UCSD-AML1 (cell line): ENCODE results near the gene SPSB4.

ENCODE experiments used
- DNase-seq: peaks from one replicate; lab custom pipeline; 2025; ENCODE audit not compliant: unreplicated experiment; lab: John Stamatoyannopoulos, UW

Gene SPSB4

DNA sequence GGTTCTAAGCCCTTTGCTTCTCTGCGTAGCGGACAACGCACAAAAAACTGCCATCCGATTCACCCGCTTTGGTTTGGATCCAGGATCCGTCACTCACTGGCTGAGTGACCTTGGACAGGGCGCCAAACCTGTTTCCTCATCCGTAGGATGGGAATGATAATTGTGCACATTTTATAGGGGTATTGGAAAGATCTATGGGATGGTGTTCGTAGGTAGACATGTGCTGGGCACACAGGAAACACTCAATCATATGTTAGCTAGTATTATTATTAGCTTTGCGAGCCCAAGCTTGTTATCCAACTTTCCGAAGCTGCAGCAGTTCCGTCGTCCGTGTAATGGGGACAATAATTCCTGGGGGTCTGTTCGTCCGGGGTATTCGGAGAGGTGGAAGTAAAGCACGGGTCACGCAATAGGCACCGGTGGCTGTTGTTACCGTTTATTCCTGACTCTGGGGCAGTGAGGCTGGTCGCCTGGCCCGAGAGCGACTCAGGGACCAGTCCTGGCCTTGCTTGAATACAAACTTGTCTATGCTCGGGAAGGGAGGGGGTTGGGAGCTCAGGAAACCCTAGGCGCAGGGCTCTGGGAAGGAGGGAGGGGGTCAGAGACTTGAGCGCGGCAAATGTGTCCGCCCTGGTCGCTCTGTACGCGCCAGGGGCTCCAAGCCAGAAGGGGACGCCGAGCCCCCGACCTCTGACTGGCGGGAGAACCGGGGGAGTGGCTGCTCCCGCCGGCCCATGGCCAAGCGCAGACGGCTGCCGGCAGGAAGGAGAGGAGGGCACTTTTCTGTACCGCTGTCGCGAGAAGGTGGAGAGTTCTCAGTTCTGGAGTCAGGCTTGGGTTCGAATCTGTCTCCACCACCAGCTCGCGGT, 1.3 kb downstream of the SPSB4 start:
- peak; percentile 71 for DNase-seq

DNA sequence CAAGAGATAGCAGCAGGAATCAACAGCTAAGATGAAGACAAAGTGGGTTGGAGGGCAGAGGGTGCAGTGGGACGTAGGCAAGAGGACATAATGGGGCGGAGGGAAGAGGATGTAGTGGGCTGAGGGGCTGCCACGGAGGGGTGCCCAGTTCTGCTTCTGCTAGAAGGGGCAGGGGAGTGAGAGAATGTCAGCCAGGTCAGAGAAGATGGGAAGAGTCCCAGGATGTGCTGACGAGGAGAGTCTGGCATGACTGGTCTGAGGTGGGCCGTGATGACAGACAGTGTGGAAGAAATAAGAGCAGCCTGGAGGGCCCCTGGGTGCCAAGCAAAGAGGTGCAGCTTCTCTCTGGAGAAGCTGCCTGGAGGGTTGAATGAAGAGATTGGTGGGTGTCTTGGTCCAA, 4.0 kb downstream of the SPSB4 start:
- no peak for DNase-seq

DNA sequence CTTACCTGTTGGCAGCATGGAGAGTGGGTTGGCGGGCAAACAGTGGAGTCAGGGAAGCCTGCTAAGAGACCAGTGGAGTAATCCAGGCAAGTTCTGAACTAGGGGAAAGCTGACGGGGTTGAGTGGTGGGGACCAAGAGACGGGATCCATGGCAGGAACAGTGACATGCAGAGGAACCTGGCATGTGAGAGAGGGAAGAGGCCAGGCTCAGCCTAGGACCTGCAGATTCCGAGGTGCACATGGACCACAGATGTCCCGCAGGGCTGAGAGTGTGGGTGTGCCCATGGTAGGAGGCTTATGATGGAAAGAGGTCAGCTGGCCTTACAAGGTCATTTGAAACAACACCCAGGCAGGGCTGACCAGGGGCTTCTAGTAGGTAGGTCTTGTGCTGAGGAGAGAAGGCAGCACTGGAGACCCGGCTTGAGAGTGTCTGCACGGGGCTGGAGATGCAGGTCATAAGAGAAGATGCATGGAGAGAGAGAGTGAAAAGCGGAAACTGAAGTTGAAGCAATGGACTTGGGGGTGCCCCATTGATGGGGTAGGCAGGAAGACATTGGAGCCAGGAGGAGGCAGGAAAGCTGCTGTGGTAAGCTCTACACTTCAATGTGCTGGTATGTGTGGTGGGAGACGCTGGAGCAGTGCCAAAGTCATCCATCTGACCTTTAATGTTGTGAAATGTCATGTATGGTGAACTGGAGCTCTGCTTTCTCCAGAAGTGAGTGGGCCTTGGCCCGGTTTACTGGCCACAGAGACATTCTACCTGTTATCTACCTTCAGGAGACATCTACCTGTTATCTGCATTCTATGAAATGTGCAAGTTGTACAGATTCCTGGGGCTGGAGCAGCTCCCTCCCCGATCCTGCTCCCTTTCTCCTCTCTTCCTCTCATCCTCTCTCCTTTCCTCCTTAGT, 4.6 kb downstream of the SPSB4 start:
- DNase-seq = no peak

DNA sequence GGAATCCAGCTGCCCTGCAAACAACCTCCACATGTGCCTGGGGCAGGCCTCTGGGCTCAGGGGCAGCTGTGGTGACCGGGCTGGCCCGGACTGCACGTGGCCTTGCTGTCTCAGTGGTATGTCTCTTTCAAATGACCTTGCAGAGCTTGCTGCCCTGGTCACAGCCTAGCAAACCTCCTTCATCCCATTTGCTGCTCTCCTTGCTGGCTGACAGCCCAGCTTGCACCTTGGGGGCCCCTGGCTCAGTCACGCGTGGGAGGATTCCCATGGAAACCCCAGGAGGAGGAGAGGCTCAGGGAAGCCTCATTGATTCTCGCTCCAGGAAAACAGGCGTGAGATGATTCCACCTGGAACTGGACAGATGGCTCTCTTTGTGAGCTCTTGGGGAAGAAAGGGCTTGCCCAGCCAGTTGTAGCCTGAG, 5.6 kb downstream of the SPSB4 start:
- no peak for DNase-seq

DNA sequence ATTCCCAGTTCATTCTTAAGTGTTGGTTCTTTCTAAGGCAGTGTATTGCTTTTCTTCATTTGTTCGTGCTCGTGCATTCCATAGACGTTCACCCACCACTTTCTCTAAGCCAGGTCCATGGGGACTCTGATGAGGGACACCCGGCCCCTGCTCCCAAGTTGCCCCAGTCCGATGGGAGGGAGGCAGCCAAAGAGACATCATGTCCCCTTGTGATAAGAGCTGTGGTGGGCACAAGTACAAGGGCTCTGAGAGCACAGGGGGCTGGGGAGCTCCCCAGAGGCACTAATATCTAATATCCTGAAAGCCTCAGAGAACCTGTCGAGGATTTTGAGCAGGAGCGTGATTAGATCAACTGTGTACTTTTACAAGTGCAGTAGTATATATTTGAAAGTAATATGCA, 6.3 kb downstream of the SPSB4 start:
- no peak for DNase-seq

DNA sequence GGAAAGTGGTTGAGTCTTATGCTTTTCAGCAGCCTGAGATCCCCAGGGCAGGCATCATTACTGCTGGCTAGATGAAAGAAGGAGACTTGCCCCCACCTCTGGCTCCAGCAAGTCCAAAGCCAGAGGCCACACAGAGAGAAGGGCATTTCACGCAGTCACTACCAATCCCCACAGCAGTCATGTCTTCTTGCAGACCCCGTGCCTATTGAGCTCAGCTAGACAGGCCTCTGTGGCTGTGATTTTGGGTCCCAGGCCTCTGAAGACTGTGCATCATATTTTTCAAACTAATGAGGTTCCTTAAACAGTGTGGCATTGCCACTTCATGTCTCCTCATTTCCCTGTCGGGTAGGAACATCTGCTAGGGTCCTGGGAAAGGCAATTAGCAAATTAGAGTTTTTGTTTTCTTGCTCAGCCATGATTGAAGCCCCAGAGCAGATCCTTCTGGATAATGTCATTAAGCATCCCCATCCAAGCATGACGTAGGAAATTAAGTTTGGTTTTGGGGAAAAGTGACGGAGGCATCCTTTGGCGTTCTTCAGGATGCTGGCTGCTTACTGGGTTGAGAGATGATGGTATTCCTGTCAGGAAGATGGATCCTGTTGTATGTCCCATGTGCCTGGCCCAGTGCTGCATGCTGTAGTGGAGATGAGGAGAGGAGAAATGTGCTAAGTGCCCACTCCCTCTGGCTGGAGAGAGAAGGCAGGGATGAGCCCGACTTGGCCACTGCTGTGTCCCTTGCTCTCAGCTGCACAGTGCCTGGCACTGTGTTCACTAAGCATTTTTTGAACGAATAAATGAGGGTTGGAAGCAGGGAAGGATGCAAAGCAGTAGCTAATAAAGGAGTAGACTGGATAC, 7.0 kb downstream of the SPSB4 start:
- DNase-seq = no peak

DNA sequence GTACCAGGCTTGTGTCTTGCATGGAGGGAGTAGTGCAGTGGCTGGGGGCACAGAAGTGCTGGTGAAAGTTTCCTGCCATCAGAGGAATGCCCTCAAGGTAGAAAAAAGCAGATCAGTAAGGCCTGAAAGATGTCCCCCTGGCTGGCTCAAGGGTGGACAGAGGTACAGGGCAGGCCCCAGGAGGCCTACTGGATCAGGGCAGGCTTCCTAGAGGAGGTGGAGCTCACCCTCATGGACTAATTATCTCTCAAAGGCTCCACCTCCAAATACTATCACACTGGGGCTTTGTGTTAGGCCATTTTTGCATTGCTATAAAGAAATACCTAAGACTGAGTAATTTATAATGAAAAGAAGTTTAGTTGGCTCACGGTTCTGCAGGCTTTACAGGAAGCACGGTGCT, 7.8 kb downstream of the SPSB4 start:
- no peak for DNase-seq

DNA sequence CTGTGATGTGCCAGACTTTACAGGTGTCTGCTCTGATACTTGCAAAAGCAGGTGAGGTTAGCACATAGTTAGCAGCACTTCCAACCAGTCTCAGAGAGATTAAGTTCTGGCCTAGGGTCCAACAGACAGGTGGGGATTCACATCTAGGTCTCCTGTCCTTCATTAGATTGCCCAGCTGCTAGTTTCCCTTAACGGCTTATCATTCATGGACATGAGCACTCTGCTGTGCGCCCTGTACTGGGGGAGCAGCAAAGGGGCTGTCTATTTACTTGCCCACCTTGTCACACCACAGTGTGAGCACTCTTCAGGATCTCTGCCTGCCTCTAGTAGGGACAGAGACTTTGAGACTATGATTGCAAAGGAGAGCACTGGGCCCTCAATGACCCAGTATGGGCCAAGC, 8.7 kb downstream of the SPSB4 start:
- no peak for DNase-seq

DNA sequence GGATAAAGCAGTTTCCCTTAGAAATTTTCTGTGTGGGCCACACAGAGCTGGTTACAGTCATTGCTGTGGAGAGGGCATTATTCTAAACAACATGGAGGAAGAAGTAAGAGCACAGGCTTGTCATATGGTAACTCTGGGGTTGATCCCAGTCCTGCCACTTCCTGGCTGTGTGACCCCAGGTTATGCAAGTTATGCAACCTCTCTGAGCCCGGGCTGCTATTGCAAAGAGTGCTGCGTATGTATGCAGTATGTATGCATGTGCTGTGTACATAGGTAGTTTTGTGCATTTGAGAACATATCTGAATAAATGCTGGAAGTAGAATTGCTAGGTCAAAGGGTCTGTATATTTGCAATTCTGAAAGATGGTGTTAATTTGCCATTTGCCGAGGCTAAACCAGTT, 9.2 kb downstream of the SPSB4 start:
- no peak for DNase-seq

DNA sequence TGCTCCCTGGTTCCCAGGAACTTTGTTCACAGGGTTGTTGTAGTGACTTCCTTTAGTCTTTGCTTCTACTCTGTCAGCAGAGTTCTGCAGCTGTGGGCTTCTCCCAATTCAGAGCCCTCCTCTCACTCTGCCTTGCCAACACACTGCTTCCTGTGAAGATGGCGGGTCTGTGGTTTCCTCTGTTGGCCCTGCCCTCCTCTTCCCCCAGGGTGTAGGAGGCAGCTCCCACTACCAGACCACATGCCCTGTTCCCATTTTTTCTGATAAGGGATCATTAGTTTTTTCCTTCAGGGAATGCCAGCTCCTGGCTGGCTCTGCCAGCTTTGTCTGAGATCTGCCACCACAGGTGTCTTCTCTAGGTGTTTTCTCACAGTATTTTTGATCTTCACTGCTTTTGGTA, 12.7 kb downstream of the SPSB4 start:
- DNase-seq = peak; percentile 74

DNA sequence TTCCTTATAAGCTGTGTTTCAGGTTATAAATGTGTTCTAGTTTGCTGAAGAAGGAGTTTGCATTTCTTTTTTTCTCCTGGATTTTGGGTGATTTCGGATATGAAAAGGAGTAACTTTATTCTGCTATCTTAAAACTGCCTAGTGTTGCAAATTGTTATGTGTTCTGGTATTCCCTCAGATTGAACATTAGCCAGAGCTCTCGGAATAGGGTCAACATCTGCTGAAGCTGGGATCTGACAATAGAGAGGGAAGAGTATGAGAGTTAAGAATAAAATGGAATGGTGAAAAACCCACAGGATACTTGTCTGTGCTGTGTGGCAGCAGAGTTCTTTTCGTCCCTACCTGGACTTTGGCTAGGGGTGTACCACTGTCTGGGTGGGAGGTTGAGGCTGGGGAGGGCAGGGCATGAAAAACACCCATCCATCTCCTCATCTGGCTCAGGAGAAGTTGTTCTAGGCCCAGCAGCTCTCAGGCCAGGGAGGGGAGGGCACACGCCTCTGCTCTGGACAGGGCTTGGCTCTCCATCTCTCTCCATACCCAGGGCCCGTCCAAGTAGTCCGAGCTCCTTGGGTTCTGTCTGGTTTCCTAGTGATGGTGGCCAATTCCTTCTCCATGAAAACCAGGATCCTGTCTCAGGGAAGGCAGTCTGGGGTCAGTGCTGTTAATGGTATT, 13.2 kb downstream of the SPSB4 start:
- no peak for DNase-seq

DNA sequence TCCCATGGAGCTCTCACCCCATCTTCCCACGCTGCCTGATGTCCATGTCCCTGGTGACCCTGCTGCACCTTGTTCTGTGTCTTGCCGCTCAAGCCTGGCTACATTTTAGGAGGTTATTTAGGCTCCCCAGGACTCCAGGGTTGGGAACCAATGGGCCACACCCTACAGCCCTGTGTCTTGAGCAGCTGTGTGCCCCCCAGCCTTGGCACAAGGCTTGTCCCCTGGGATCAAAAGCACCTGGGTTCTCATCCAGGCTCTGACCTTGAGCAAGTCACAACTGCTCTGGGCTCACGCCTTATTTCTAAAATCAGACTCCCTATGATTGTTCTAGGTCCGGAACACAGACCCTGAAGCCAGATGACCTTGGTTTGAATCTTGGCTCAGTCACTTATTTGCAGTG, 14.1 kb downstream of the SPSB4 start:
- DNase-seq = no peak

DNA sequence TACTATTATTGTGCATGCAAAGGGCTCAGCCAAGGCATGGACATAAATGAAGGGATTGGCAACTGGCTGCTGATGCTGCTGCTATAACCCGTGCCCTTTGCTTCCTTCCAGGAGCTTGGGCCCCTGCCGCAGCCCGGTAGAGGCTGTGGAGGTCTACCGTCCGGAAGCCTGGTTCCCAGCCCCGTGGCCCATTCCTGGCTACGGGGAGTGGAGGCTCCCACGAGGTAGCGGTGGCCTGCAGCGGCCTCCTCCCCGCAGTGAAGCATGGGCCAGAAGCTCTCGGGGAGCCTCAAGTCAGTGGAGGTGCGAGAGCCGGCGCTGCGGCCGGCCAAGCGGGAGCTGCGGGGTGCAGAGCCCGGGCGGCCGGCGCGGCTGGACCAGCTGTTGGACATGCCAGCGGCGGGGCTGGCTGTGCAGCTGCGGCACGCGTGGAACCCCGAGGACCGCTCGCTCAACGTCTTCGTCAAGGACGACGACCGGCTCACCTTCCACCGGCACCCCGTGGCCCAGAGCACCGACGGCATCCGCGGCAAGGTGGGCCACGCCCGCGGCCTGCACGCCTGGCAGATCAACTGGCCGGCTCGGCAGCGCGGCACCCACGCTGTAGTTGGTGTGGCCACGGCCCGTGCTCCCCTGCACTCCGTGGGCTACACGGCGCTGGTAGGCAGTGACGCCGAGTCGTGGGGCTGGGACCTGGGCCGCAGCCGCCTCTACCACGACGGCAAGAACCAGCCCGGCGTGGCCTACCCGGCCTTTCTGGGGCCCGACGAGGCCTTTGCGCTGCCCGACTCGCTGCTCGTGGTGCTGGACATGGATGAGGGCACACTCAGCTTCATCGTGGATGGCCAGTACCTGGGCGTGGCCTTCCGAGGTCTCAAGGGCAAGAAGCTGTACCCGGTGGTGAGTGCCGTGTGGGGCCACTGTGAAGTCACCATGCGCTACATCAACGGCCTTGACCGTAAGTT, 15.0 kb downstream of the SPSB4 start:
- DNase-seq = no peak

DNA sequence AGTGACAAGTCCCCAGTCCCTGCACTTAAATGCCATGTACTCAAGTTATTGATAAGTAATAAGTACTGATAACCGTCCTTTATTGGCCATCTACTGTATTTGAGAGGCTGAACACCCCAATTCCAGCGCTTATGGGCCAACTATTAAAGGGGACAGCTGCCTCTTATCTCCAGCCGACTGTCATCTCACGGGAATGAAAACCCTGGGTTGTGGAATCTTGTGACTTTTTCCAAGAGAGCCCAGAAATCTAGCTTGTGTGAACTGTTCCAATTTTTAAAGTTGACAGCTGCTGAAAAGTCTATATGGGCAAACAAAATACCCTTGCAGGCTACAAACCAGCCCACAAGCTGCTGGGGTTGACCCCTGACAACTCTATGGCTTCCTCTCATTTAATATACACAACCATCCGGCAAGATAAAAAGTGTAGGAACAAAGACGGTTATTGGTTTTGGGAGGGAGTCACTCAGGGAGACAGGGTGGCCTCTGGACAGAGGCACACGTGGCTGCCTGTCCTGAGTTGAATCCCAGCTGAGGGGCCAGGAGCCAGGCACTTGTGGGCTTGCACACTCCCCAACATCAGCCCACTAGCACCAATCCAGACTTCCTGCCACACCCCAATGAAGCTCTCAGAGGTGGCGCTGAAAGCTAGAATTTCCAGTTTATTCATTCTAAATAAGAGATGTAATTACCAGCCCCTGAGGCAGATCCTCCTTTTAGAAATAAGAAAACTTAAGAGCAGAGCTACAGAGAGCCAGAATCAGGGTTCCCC, 16.2 kb downstream of the SPSB4 start:
- DNase-seq = no peak

DNA sequence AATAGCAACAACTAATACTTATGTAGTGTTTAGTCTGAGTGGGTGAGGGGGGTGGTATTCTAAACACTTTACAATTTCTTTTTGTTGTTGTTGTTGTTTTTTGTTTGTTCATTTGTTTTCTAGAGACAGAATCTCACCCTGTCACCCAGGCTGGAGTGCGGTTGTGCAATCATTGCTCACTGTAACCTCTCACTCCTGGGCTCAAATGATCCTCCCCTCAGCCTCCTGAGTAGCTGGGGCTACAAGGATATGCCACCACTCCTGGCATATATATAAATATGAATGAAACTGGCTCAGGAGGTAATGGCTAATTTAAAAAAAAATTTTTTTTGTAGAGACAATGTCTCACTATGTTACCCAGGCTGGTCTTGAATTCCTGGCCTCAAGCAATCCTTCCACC, 19.1 kb downstream of the SPSB4 start:
- no peak for DNase-seq

DNA sequence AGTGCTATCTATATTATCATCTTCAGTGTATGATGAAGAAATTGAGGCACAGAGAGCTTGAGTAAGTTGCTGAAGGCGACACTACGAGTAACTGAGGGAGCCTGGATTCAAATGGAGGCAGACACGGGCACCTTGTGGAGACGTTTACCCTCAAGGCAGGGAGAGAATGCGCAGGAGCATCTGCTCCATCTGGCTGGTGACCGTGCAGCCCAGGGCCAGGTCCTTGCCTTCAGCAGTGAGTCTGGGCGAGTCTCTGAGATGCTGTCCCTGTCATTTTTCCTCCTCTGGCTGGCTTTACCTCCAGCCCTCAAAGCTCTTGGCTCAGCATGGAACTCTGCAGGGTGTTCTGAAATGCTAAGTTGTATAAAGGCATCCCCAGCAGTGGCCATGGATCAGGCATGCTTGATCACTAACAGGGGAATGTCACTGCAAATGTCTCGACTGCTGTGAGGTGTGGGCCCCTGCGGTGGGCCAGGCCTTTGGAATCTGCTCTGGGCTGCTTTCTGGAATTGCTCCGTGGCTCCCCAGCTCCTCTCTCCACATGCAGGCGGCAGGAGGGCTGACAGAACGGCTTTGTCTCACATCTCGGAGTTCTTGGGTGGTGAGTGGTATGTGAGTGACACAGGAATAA, 19.7 kb downstream of the SPSB4 start:
- no peak for DNase-seq

DNA sequence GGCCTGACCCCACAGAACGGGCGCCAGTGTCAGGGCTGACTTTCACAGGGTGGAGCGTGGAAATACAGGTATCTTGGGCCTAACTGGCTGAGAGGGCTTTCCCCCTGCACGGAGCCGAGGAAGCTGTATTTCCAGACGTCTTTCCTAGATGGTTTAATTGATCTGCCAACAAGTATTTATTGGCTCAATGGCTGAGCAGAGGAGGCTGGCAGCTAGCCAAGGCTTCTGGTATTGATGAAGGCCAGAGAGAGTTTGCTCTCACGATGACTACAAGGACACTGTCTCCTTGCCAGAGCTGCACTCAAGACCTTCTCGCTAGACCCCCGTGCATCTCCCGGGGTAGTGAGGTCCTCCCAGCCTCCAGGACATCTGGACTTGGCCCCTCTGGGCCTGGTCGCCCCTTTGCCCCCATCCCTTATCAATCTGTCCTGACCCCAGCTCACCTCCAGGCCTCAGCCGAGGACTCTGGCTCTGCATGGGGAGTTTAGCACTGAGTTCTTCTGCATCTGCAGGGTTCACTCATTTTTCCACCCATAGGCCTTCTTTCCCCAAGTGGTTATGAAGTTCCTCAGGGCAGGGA, 20.6 kb downstream of the SPSB4 start:
- no peak for DNase-seq

DNA sequence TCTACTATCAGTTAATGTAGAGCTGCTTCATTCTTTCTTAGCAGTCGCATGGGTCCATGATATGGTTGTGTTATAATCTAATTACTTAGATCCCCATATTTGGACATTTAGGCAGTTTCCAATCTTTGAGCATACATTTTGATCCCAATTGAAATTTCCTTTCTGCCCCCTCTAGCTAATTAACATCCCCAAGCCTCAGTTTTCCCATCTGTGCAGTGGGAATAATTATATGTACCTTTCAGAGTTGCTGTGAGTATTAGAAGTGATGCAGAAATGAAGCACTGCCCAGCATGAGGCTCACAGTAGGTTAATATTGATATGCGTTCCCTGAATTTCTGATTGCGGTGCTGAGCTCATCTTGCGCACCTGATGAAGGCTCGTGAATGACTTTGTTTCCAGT, 21.8 kb downstream of the SPSB4 start:
- DNase-seq = no peak
